ACC112 (cell line): ENCODE measurements around the gene UTF1.
"Not testable (repeated sequence)": the region's sequence is repeated elsewhere in the genome, so short reads cannot be mapped to it uniquely, and the experiment has no call there.

Source experiments
- H2AFZ ChIP-seq: fragments of 200-600 bp; sonication (generic); one replicate; pipeline ENCODE4 v1.6.0; 2017; ENCODE audit warnings: antibody characterized with exemption, low read length; ENCODE audit not compliant: unreplicated experiment
- H3K27ac ChIP-seq: fragments of 200-600 bp; sonication (generic); 2 replicates; pipeline ENCODE4 v1.5.1; 2014; ENCODE audit warnings: low read depth, mild to moderate bottlenecking, antibody characterized with exemption, low read length, moderate library complexity
- H3K27me3 ChIP-seq: fragments of 200-600 bp; sonication (generic); 2 replicates; pipeline ENCODE4 v1.6.1; 2014; ENCODE audit warnings: mild to moderate bottlenecking, antibody characterized with exemption, low read length, moderate library complexity, mixed read lengths; ENCODE audit not compliant: insufficient read depth
- H3K36me3 ChIP-seq: fragments of 200-600 bp; sonication (generic); 2 replicates; pipeline ENCODE4 v1.6.1; 2016; ENCODE audit warnings: mild to moderate bottlenecking, antibody characterized with exemption, low read length, moderate library complexity, mixed read lengths; ENCODE audit not compliant: insufficient read depth
- H3K4me1 ChIP-seq: fragments of 200-600 bp; sonication (generic); one replicate; pipeline ENCODE4 v1.6.1; 2016; ENCODE audit warnings: low read length, mixed read lengths; ENCODE audit not compliant: insufficient read depth, unreplicated experiment, control insufficient read depth
- H3K4me3 ChIP-seq: fragments of 200-600 bp; sonication (generic); 2 replicates; pipeline ENCODE4 v1.5.1; 2014; ENCODE audit warnings: mild to moderate bottlenecking, low read depth, low read length
- H3K79me2 ChIP-seq: fragments of 200-600 bp; sonication (generic); one replicate; pipeline ENCODE4 v1.6.0; 2016; ENCODE audit warnings: low read length; ENCODE audit not compliant: control insufficient read depth, unreplicated experiment, insufficient read depth

UTF1 gene

GRCh38 chr10:133218891-133219290 is 11.1 kb upstream of the UTF1 start:
- no peaks in the 10 kb centered on the region for H3K36me3 ChIP-seq
- H3K4me1 ChIP-seq: no peaks in the 10 kb centered on the region
- no peak overlapping the region for H2AFZ ChIP-seq
- H3K27me3 ChIP-seq: peaks cover 7% of the 10 kb centered on the region
- H3K79me2 ChIP-seq: no peaks in the 10 kb centered on the region
- no peak overlapping the region for H3K4me3 ChIP-seq
- no peak overlapping the region for H3K27ac ChIP-seq

GRCh38 chr10:133219782-133220181 is 10.2 kb upstream of the UTF1 start:
- Histone ChIP-seq H3K36me3 (no peaks in the 10 kb centered on the region), H3K27me3 (peaks cover 7% of the 10 kb centered on the region), H3K4me1 (no peaks in the 10 kb centered on the region), H2AFZ (no peak overlapping the region), H3K4me3 (no peak overlapping the region), H3K79me2 (no peaks in the 10 kb centered on the region), H3K27ac (no peak overlapping the region)

- Histone ChIP-seq H3K79me2 (no peaks in the 10 kb centered on the region), H3K27ac (no peak overlapping the region), H3K4me3 (no peak overlapping the region), H3K27me3 (peaks cover 7% of the 10 kb centered on the region), H3K36me3 (no peaks in the 10 kb centered on the region), H3K4me1 (no peaks in the 10 kb centered on the region), H2AFZ (no peak overlapping the region)
These were observed 8.7 kb upstream of the UTF1 start for GRCh38 chr10:133221331-133221730.

- H3K27me3 ChIP-seq, H2AFZ ChIP-seq, H3K36me3 ChIP-seq, H3K27ac ChIP-seq, H3K4me3 ChIP-seq, H3K79me2 ChIP-seq, H3K4me1 ChIP-seq: not testable (repeated sequence)
These were observed 8.3 kb upstream of the UTF1 start for GRCh38 chr10:133221756-133222155.

- Histone ChIP-seq H3K27me3 (peaks cover 18% of the 10 kb centered on the region), H3K36me3 (no peaks in the 10 kb centered on the region), H2AFZ (no peak overlapping the region), H3K79me2 (no peaks in the 10 kb centered on the region), H3K27ac (no peak overlapping the region), H3K4me1 (no peaks in the 10 kb centered on the region), H3K4me3 (no peak overlapping the region)
These were observed 5.9 kb upstream of the UTF1 start for GRCh38 chr10:133224076-133224475.

- H3K27me3 ChIP-seq: peaks cover 19% of the 10 kb centered on the region
- H3K4me1 ChIP-seq: no peaks in the 10 kb centered on the region
- no peak overlapping the region for H3K4me3 ChIP-seq
- no peak overlapping the region for H3K27ac ChIP-seq
- no peak overlapping the region for H2AFZ ChIP-seq
- no peaks in the 10 kb centered on the region for H3K36me3 ChIP-seq
- H3K79me2 ChIP-seq: no peaks in the 10 kb centered on the region
These were observed 5.2 kb upstream of the UTF1 start for GRCh38 chr10:133224756-133225372.

GRCh38 chr10:133225707-133226191 is 4.3 kb upstream of the UTF1 start:
- Histone ChIP-seq H3K4me3 (no peak overlapping the region), H3K27me3 (peaks cover 25% of the 10 kb centered on the region), H3K27ac (no peak overlapping the region), H2AFZ (no peak overlapping the region), H3K79me2 (no peaks in the 10 kb centered on the region), H3K36me3 (no peaks in the 10 kb centered on the region), H3K4me1 (no peaks in the 10 kb centered on the region)

GRCh38 chr10:133226251-133226808 is 3.7 kb upstream of the UTF1 start:
- no peak overlapping the region for H3K27ac ChIP-seq
- no peaks in the 10 kb centered on the region for H3K4me1 ChIP-seq
- no peaks in the 10 kb centered on the region for H3K79me2 ChIP-seq
- H3K27me3 ChIP-seq: peaks cover 30% of the 10 kb centered on the region
- no peak overlapping the region for H2AFZ ChIP-seq
- H3K36me3 ChIP-seq: no peaks in the 10 kb centered on the region
- no peak overlapping the region for H3K4me3 ChIP-seq

GRCh38 chr10:133227256-133227655 is 2.8 kb upstream of the UTF1 start:
- Histone ChIP-seq H3K4me1 (no peaks in the 10 kb centered on the region), H3K27me3 (peaks cover 39% of the 10 kb centered on the region), H3K27ac (no peak overlapping the region)

GRCh38 chr10:133229265-133230043 is 563 bp upstream of the UTF1 start:
- H3K4me1 ChIP-seq: no peaks in the 10 kb centered on the region
- no peaks in the 10 kb centered on the region for H3K79me2 ChIP-seq
- no peak overlapping the region for H3K4me3 ChIP-seq
- H3K27ac ChIP-seq: no peak overlapping the region
- H3K27me3 ChIP-seq: peaks cover 56% of the 10 kb centered on the region
- H3K36me3 ChIP-seq: no peaks in the 10 kb centered on the region
- H2AFZ ChIP-seq: no peak overlapping the region

More at GRCh38 chr10:133227256-133227655, 2.8 kb upstream of the UTF1 start:
- H3K4me3 ChIP-seq: no peak overlapping the region
- H3K36me3 ChIP-seq: no peaks in the 10 kb centered on the region
- no peaks in the 10 kb centered on the region for H3K79me2 ChIP-seq
- no peak overlapping the region for H2AFZ ChIP-seq
